Stimulated activated naive CD8-positive, alpha-beta T cell treated with anti-CD3 and anti-CD28 coated beads, Interleukin-15, amount 100 ng/mL, for 72 hours (primary cell): Measurements from ENCODE around the gene ARRDC5.
"Not testable (repeated sequence)": the region's sequence is repeated elsewhere in the genome, so short reads cannot be mapped to it uniquely, and the experiment has no call there.

Source experiments
- ATAC-seq: fragments of 150-1000 bp; cut with Tn5 transposase; 2 replicates; pipeline ENCODE4 v1.10.0; 2021; ENCODE audit warnings: mild to moderate bottlenecking, moderate library complexity
- DNase-seq, 2 donors: peaks; one replicate each; pipeline ENCODE4 v3.0.0; 2021 to 2022
- H3K27ac Mint-ChIP-seq, 2 donors: one replicate each; pipeline ENCODE4 v1.8.0; 2022; ENCODE audit warnings: mild to moderate bottlenecking in 2 of 2, mixed read lengths in 2 of 2, moderate library complexity in 2 of 2
- H3K27me3 Mint-ChIP-seq: one replicate; pipeline ENCODE4 v1.8.0; 2022; ENCODE audit warnings: mixed read lengths
- H3K4me1 Mint-ChIP-seq: one replicate; pipeline ENCODE4 v1.8.0; 2022; ENCODE audit warnings: mild to moderate bottlenecking, mixed read lengths
- H3K4me3 Mint-ChIP-seq, 2 donors: one replicate each; pipeline ENCODE4 v1.8.0; 2022; ENCODE audit warnings: mild to moderate bottlenecking in 2 of 2, mixed read lengths in 2 of 2, moderate library complexity in 1 of 2
- H3K9me3 Mint-ChIP-seq, 2 donors: one replicate each; pipeline ENCODE4 v1.8.0; 2022; ENCODE audit warnings: mixed read lengths in 2 of 2

ARRDC5 gene

DNA sequence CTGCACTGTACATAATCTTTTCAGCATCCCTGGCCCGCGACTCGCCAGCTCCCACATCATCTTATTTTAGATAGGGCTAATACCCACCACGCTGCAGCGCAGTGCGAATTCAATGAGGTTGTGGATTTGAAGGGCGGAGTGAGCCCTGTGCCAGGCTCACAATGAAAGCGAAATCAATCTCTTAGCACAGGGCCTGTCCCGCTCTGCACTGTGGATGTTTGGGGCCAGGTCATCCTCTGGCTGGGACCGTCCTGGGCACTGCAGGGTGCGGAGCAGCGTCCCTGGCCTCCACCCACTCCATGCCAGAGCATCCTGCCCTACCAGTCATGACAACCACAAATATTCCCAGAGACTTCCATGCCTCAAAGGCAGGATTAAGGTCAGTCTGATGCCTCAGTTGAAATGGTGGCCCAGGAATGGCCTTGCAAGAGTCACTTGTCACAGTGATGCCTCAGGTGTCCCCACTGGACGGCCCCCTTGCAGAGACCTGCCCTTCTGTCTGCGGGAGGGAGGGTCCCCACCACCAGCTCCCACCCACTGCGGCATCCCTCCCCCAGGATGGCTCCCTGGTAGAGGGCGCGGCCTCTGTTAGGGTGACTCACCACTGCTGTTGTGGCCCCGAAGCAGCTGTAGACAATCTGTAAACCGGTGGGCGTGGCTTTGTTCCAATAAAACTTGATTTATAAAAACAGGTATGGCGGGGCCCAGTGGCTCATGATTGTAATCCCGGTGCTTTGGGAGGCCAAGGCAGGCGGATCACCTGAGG, 12.2 kb upstream of the ARRDC5 start:
- H3K4me1 Mint-ChIP-seq = peaks cover 66% of the 10 kb centered on the region
- peak; percentile 62 to 67 for DNase-seq

DNA sequence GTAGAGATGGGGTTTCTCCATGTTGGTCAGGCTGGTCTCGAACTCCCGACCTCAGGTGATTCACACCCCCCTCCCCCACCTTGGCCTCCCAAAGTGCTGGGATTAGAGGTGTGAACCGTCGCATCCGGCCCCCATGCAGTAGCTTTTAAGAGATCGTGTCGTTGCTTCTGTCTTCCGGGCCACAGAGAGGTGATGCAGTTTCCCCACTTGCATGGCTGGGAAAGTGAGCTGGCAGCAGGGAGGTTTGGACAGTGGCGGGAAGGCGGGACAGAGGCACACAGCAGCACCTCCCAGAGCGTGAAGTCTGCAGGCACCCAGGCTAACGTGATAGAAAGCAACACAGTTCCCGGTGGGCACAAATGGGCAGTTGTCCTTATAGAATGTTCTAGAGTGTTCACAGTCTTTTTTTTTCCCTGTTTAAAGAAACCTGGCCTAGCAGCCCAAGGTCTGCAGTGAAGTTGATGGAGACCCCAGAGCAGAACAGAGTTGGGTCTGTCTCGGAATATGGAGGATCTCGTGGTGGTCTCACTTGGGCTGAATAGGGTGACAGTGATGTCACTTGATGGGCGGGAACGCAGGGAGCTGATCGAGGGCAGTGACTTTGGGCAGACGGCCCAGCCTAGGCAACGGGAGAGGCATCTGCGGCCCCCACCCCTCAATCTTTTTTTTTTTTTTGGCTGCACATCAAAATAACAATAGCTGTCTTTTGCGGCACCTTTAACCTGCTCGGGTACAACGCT, 11.5 kb upstream of the ARRDC5 start:
- ATAC-seq (no peak), DNase-seq (peak in 1 of 2 donors; percentile 46)
- H3K4me1 Mint-ChIP-seq = peaks cover 66% of the 10 kb centered on the region
- H3K27me3 Mint-ChIP-seq = no peaks in the 10 kb centered on the region
- no peaks in the 10 kb centered on the region for H3K9me3 Mint-ChIP-seq
- peak overlapping the region; percentile 89 to 93 for H3K4me3 Mint-ChIP-seq
- H3K27ac Mint-ChIP-seq = peak overlapping the region; percentile 89 to 94

More for the DNA sequence above, 12.2 kb upstream of the ARRDC5 start:
- Mint-ChIP-seq H3K9me3 (no peaks in the 10 kb centered on the region), H3K27ac (peak overlapping the region; percentile 89 to 94), H3K27me3 (no peaks in the 10 kb centered on the region), H3K4me3 (peak overlapping the region; percentile 89 to 93)
- peak; percentile 78 for ATAC-seq

GRCh38 chr19:4911786-4912672, 9.3 kb upstream of the ARRDC5 start:
- Mint-ChIP-seq H3K4me3 (peak overlapping the region; percentile 89 to 95), H3K27me3 (no peaks in the 10 kb centered on the region), H3K27ac (peak overlapping the region; percentile 71 to 77), H3K4me1 (peaks cover 80% of the 10 kb centered on the region), H3K9me3 (no peaks in the 10 kb centered on the region)
- ATAC-seq (peak; percentile 48), DNase-seq (peak; percentile 75 to 82)

DNA sequence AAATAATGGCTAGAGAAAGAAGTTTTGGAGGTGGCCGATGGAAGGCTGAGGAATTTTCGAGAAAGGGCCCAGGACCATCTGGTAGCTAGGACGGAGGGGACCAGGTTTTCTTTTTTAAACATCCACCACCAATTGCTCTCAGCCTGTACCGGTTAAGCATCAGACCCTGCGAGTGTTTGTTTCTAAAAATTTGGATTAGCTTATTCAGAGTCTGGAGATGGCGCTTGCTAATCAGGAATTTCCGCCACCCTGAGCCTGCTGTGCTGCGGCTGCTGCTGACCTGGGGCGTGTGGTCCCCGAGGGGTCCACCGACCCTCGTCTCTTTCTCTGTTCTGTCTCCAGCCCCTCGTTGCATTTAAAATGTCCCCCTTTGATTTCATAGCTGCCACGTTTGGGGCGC, 8.6 kb upstream of the ARRDC5 start:
- Mint-ChIP-seq H3K9me3 (no peaks in the 10 kb centered on the region), H3K4me1 (peaks cover 77% of the 10 kb centered on the region), H3K27me3 (no peaks in the 10 kb centered on the region), H3K4me3 (peak overlapping the region; percentile 89 to 95), H3K27ac (peak overlapping the region; percentile 71 to 77)
- DNase-seq (no peak), ATAC-seq (no peak)

GRCh38 chr19:4910594-4911281, 8.0 kb upstream of the ARRDC5 start:
- Mint-ChIP-seq H3K9me3 (no peaks in the 10 kb centered on the region), H3K4me1 (peaks cover 74% of the 10 kb centered on the region), H3K4me3 (peak overlapping the region; percentile 89 to 95), H3K27me3 (no peaks in the 10 kb centered on the region), H3K27ac (peak overlapping the region in 1 of 2 donors; percentile 90)
- ATAC-seq (no peak), DNase-seq (peak; percentile 17 to 24)

GRCh38 chr19:4909897-4910593, 7.3 kb upstream of the ARRDC5 start:
- DNase-seq (peak; percentile 95), ATAC-seq (peak; percentile 83)
- Mint-ChIP-seq H3K4me3 (peak overlapping the region; percentile 89 to 95), H3K27ac (peak overlapping the region; percentile 33 to 78), H3K9me3 (no peaks in the 10 kb centered on the region), H3K4me1 (peaks cover 67% of the 10 kb centered on the region), H3K27me3 (no peaks in the 10 kb centered on the region)

- Mint-ChIP-seq H3K27ac (peak within 1 kb of the TSS; percentile 69 to 78), H3K4me1 (peaks cover 60% of the 10 kb centered on the region), H3K9me3 (no peaks in the 10 kb centered on the region), H3K27me3 (no peaks in the 10 kb centered on the region), H3K4me3 (peak within 1 kb of the TSS; percentile 89 to 95)
- ATAC-seq (peak; percentile 70), DNase-seq (peak; percentile 63 to 81)
These were observed 6.6 kb upstream of the ARRDC5 start, which contains the start of gene UHRF1 for GRCh38 chr19:4909156-4909896. UHRF1 (plus strand) TSS chr19:4909501; CDS start chr19:4910886, 1,385 bp downstream.

DNA sequence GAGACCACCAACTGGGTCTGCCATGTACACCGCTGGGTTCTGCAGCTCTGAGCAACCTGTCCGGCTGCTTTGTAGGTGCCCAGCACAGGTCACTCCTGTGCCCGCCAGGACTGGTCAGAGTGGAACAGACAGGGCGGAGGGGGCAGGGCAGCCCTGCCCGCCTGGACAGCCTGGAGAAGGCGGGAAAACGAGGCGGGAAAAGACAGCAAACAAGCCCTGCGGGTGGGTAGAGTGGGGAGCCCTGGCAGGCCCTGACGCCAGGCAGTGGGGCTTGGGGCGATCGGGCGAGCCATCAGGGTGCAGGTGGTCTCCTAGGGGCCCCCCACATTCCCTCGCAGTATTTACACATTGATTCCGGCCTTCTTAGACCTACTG, 6.1 kb upstream of the ARRDC5 start:
- Mint-ChIP-seq H3K27ac (peak overlapping the region in 1 of 2 donors; percentile 69), H3K4me3 (peak overlapping the region; percentile 64 to 89), H3K27me3 (no peaks in the 10 kb centered on the region), H3K9me3 (no peaks in the 10 kb centered on the region), H3K4me1 (peaks cover 55% of the 10 kb centered on the region)
- DNase-seq (no peak), ATAC-seq (no peak)

DNA sequence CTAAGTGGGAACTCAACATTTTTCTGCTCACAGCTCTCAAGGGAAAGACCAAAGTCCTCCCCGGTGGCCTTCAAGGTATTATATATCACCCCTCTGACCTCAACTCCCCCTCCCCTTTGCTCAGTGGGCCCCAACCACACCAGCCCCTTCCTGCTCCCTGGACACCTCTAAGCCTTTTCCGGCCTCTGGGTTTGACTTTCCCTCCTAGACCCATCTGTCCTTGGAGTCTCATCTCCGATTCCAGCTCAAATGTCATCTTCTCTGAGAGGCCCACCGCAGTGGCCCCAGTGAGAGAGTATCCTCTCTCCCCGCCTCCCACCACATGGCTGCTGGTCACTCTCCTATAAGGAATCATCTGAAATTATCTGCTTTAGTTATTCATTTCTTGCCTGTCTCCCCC, 5.7 kb upstream of the ARRDC5 start:
- Mint-ChIP-seq H3K27me3 (no peaks in the 10 kb centered on the region), H3K4me1 (peaks cover 50% of the 10 kb centered on the region), H3K9me3 (no peaks in the 10 kb centered on the region), H3K27ac (peak overlapping the region in 1 of 2 donors; percentile 61), H3K4me3 (peak overlapping the region in 1 of 2 donors; percentile 64)
- DNase-seq (no peak), ATAC-seq (no peak)

- DNase-seq (no peak), ATAC-seq (no peak)
- H3K9me3 Mint-ChIP-seq = no peaks in the 10 kb centered on the region
- no peak overlapping the region for H3K4me3 Mint-ChIP-seq
- peak overlapping the region in 1 of 2 donors; percentile 85 for H3K27ac Mint-ChIP-seq
- H3K27me3 Mint-ChIP-seq = no peaks in the 10 kb centered on the region
- H3K4me1 Mint-ChIP-seq = peaks cover 36% of the 10 kb centered on the region
These were observed 4.3 kb upstream of the ARRDC5 start for GRCh38 chr19:4906963-4907362.

GRCh38 chr19:4904481-4904880, 1.8 kb upstream of the ARRDC5 start:
- Mint-ChIP-seq H3K4me1 (peaks cover 22% of the 10 kb centered on the region), H3K9me3 (no peaks in the 10 kb centered on the region), H3K27me3 (no peaks in the 10 kb centered on the region), H3K4me3 (no peak overlapping the region), H3K27ac (no peak overlapping the region)
- ATAC-seq (no peak), DNase-seq (no peak)

DNA sequence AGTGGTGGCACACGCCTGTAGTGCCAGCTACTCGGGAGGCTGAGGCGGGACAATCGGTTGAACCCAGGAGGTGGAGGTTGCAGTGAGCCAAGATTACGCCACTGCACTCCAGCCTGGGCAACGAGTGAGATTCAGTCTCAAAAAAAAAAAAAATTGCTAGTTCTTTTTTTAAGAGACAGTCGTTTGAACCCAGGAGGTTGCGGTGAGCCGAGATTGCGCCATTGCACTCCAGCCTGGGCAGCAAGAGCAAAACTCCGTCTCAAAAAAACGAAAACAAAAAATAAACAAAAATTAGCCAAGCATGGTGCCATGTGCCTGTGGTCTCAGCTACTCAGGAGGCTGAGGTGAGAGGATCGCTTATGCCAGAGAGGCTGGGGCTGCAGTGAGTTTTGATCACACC, 1.8 kb downstream of the ARRDC5 start:
- not testable (repeated sequence) for H3K9me3 Mint-ChIP-seq, H3K4me3 Mint-ChIP-seq, ATAC-seq, H3K4me1 Mint-ChIP-seq, DNase-seq, H3K27me3 Mint-ChIP-seq
- peak overlapping the region in 1 of 2 donors; percentile 42 for H3K27ac Mint-ChIP-seq

- H3K4me1 Mint-ChIP-seq = peaks cover 11% of the 10 kb centered on the region
- no peak overlapping the region for H3K4me3 Mint-ChIP-seq
- H3K27me3 Mint-ChIP-seq = no peaks in the 10 kb centered on the region
- ATAC-seq (no peak), DNase-seq (no peak)
- no peak overlapping the region for H3K27ac Mint-ChIP-seq
- H3K9me3 Mint-ChIP-seq = no peaks in the 10 kb centered on the region
These were observed 5.5 kb downstream of the ARRDC5 start for GRCh38 chr19:4897146-4897545.

DNA sequence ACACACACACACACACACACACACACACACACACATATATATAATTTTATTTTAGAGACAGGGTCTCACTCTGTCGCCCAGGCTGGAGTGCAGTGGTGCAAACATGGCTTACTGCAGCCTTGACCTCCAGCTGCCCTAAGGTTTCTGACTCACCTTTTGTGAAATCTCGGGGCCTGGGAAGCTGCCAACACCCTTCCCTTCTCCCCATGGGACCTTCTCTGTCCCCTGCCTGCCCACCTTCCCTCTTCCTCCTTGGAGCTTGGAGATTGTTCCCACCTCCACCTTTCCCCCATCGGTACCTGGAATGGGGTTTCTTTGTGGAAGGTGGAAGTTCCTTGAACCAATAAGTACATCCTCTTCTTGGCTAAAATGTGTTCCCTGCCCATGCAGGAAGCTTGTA, 6.3 kb downstream of the ARRDC5 start:
- no peak overlapping the region for H3K4me3 Mint-ChIP-seq
- no peaks in the 10 kb centered on the region for H3K9me3 Mint-ChIP-seq
- no peaks in the 10 kb centered on the region for H3K27me3 Mint-ChIP-seq
- H3K4me1 Mint-ChIP-seq = peaks cover 11% of the 10 kb centered on the region
- H3K27ac Mint-ChIP-seq = no peak overlapping the region
- ATAC-seq (no peak), DNase-seq (no peak)
